Measurements from ENCODE around the gene KYNU. TPM values are rescaled to one million over a fixed set of nuclear protein-coding genes. Genes with fewer than 3 reads are reported as not detected.

The KYNU gene
- total and polyA plus RNA-seq, 10 of the 15 experiments (the other 5 are each of a cell fraction or from before 2014, with no cell fraction given): 31.3 to 101 (median 38.3) TPM

DNA sequence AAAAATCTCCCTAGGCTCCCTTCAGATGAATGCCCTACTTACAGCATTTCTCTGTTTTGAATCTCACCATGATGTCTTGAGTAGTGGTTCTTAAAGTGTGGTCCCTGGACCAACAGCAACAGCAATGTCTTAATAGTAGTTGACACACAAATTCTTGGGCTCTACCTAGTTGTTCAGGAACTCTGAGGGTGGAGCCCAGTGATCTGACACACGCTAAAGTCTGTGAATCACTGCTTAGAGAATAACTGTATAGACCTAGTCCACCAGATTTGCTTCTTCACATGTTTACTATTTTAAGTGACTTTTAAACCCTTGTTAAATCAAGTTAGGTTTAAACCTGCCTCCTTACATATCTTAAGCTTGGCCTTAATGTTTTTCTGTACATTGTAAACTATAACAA, 204.2 kb downstream of the KYNU start:
- ChIA-PET POLR2A (no interaction called here), RAD21 (ENCODE audit: unreplicated experiment) (no interaction called here), SMC1A (ENCODE audit: uncharacterized antibody, unreplicated experiment) (no interaction called here), CTCF (no interaction called here)
- Histone ChIP-seq H3K27ac (ENCODE audit: control insufficient read depth, insufficient read depth) (no peak overlapping the region), H3K4me2 (ENCODE audit: control insufficient read depth, insufficient read depth) (no peak overlapping the region), H3K4me3 (no peak overlapping the region), H3K9ac (ENCODE audit: control insufficient read depth, insufficient read depth, low read length) (no peak overlapping the region), H3K9me3 (replicated peaks; ENCODE audit: control insufficient read depth, insufficient read depth, low read length) (no peaks in the 10 kb centered on the region), H3K36me3 (ENCODE audit: control insufficient read depth in 2 of 2, insufficient read depth in 2 of 2, low read length in 1 of 2) (no peaks in the 10 kb centered on the region), H2AFZ (ENCODE audit: control insufficient read depth, low read depth, low read length) (no peak overlapping the region), H3K27me3 (replicated peaks in 1 of 2; ENCODE audit: control insufficient read depth in 2 of 2, insufficient read depth in 2 of 2, low read length in 1 of 2) (no peaks in the 10 kb centered on the region), H3K4me1 (ENCODE audit: control insufficient read depth, insufficient read depth, low read length) (no peaks in the 10 kb centered on the region), H4K20me1 (ENCODE audit: control insufficient read depth, insufficient read depth) (no peaks in the 10 kb centered on the region), H3K79me2 (ENCODE audit: control insufficient read depth, insufficient read depth, low read length) (no peaks in the 10 kb centered on the region)
- BruUV-seq (replicated peaks): no TSS peak
- FAIRE-seq (no peak), DNase-seq (ENCODE audit: low read depth, low spot score) (no peak), ATAC-seq (no peak)
- intact Hi-C loops (cut with micrococcal nuclease; ENCODE audit: unreplicated experiment) (no loop called here), in situ Hi-C loops (cut with MboI) (no loop called here)
- TF ChIP-seq CBX5 (IDR thresholded peaks at IDR 0.05; ENCODE audit: low read depth) (no peak), YBX1 (IDR thresholded peaks at IDR 0.05) (no peak), IKZF1 (conservative IDR thresholded peaks at IDR 0.05) (no peak), KDM1A (IDR thresholded peaks at IDR 0.05; ENCODE audit: borderline replicate concordance) (no peak), RUNX3 (IDR thresholded peaks at IDR 0.05; ENCODE audit: low read length) (no peak), TCF7 (IDR thresholded peaks at IDR 0.05; ENCODE audit: borderline replicate concordance) (no peak), RBBP5 (conservative IDR thresholded peaks at IDR 0.05) (no peak), CHD2 (IDR thresholded peaks at IDR 0.05; ENCODE audit: borderline replicate concordance, low read depth, low read length) (no peak), NFYA (IDR thresholded peaks at IDR 0.05; ENCODE audit: borderline replicate concordance, low read depth, low read length) (no peak), TCF12 (IDR thresholded peaks at IDR 0.05; ENCODE audit: low read depth, low read length) (no peak), POU2F2 (IDR thresholded peaks at IDR 0.05; ENCODE audit: borderline replicate concordance, low read depth, low read length) (no peak), BRCA1 (IDR thresholded peaks at IDR 0.05; ENCODE audit: low read depth, low read length) (no peak), MEF2A (IDR thresholded peaks at IDR 0.05; ENCODE audit: insufficient read depth, low read depth, low read length) (no peak), POLR2AphosphoS2 (IDR thresholded peaks at IDR 0.05; ENCODE audit: low read depth, low read length) (no peak), BCL11A (IDR thresholded peaks at IDR 0.05; ENCODE audit: low read depth, low read length) (no peak)
- TF ChIP-seq, protein P1, sequence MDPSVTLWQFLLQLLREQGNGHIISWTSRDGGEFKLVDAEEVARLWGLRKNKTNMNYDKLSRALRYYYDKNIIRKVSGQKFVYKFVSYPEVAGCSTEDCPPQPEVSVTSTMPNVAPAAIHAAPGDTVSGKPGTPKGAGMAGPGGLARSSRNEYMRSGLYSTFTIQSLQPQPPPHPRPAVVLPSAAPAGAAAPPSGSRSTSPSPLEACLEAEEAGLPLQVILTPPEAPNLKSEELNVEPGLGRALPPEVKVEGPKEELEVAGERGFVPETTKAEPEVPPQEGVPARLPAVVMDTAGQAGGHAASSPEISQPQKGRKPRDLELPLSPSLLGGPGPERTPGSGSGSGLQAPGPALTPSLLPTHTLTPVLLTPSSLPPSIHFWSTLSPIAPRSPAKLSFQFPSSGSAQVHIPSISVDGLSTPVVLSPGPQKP (IDR thresholded peaks at IDR 0.05; ENCODE audit: low read depth, low read length): no peak
- TF ChIP-seq, protein P2, sequence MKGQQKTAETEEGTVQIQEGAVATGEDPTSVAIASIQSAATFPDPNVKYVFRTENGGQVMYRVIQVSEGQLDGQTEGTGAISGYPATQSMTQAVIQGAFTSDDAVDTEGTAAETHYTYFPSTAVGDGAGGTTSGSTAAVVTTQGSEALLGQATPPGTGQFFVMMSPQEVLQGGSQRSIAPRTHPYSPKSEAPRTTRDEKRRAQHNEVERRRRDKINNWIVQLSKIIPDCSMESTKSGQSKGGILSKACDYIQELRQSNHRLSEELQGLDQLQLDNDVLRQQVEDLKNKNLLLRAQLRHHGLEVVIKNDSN (IDR thresholded peaks at IDR 0.05; ENCODE audit: borderline replicate concordance, extremely low read length, insufficient read depth, low read depth, low read length): no peak
- WGBS (ENCODE audit: insufficient coverage, insufficient replicate concordance, low lambda C conversion rate, missing lambda C conversion rate): 48% methylated on average over 1 of the region's 1 CpG
